Measurements from ENCODE around the gene PCDHB4.
"Not testable (repeated sequence)": the region's sequence is repeated elsewhere in the genome, so short reads cannot be mapped to it uniquely, and the experiment has no call there.

The PCDHB4 gene

GRCh38 chr5:141121563-141121962 is at the start of gene PCDHB4:
TSS of gene PCDHB4 (plus strand) at chr5:141121818. CDS start at chr5:141121999, 181 bp downstream.
- DNase-seq (ENCODE audit: low read depth) = no peak

- DNase-seq (ENCODE audit: low read depth) = no peak
Measured at GRCh38 chr5:141077826-141078225, 43.8 kb upstream of the PCDHB4 start.

GRCh38 chr5:141082228-141082627 is 39.4 kb upstream of the PCDHB4 start:
- no peak for DNase-seq (ENCODE audit: low read depth)

- DNase-seq (ENCODE audit: low read depth) = no peak
Measured at GRCh38 chr5:141084487-141084989, 37.1 kb upstream of the PCDHB4 start.

- DNase-seq (ENCODE audit: low read depth) = no peak
Measured at GRCh38 chr5:141094481-141095262, 26.9 kb upstream of the PCDHB4 start, which contains the start of gene PCDHB2. TSS of gene PCDHB2 (plus strand) at chr5:141094615. CDS start at chr5:141094791, 176 bp downstream.

GRCh38 chr5:141095263-141095641 is 26.4 kb upstream of the PCDHB4 start:
- no peak for DNase-seq (ENCODE audit: low read depth)

- DNase-seq (ENCODE audit: low read depth) = not testable (repeated sequence)
Measured at GRCh38 chr5:141096181-141096580, 25.4 kb upstream of the PCDHB4 start.

GRCh38 chr5:141096586-141096985 is 25.0 kb upstream of the PCDHB4 start:
- DNase-seq (ENCODE audit: low read depth) = not testable (repeated sequence)

- no peak for DNase-seq (ENCODE audit: low read depth)
Measured at GRCh38 chr5:141100243-141100805, 21.3 kb upstream of the PCDHB4 start, which contains the start of gene PCDHB3. TSS of gene PCDHB3 (plus strand) at chr5:141100473. CDS start at chr5:141100650, 177 bp downstream.

- no peak for DNase-seq (ENCODE audit: low read depth)
Measured at GRCh38 chr5:141101059-141101458, 20.6 kb upstream of the PCDHB4 start.

- DNase-seq (ENCODE audit: low read depth) = not testable (repeated sequence)
Measured at GRCh38 chr5:141102070-141102469, 19.5 kb upstream of the PCDHB4 start.

GRCh38 chr5:141102471-141102870 is 19.1 kb upstream of the PCDHB4 start:
- DNase-seq (ENCODE audit: low read depth) = not testable (repeated sequence)

GRCh38 chr5:141105350-141105749 is 16.3 kb upstream of the PCDHB4 start:
- DNase-seq (ENCODE audit: low read depth) = no peak

- no peak for DNase-seq (ENCODE audit: low read depth)
Measured at GRCh38 chr5:141119250-141119649, 2.4 kb upstream of the PCDHB4 start.

- DNase-seq (ENCODE audit: low read depth) = no peak
Measured at GRCh38 chr5:141121985-141122384, 367 bp downstream of the PCDHB4 start.

GRCh38 chr5:141123396-141124135 is 1.9 kb downstream of the PCDHB4 start:
- not testable (repeated sequence) for DNase-seq (ENCODE audit: low read depth)

- DNase-seq (ENCODE audit: low read depth) = no peak
Measured at GRCh38 chr5:141127305-141127704, 5.7 kb downstream of the PCDHB4 start.

GRCh38 chr5:141135030-141135717 is 13.6 kb downstream of the PCDHB4 start, which contains the start of gene PCDHB5:
TSS of gene PCDHB5 (plus strand) at chr5:141135206. CDS start at chr5:141135435, 229 bp downstream.
- DNase-seq (ENCODE audit: low read depth) = no peak

GRCh38 chr5:141135718-141136266 is 14.2 kb downstream of the PCDHB4 start:
- DNase-seq (ENCODE audit: low read depth) = no peak

- not testable (repeated sequence) for DNase-seq (ENCODE audit: low read depth)
Measured at GRCh38 chr5:141137346-141137745, 15.7 kb downstream of the PCDHB4 start.

GRCh38 chr5:141149812-141150211 is 28.2 kb downstream of the PCDHB4 start, which contains the start of gene PCDHB6:
TSS of gene PCDHB6 (plus strand) at chr5:141150057. CDS start at chr5:141150258, 201 bp downstream.
- no peak for DNase-seq (ENCODE audit: low read depth)
